ENCODE measurements around the gene CCDC40. TPM values are rescaled to one million over a fixed set of nuclear protein-coding genes. Genes with fewer than 3 reads are reported as not detected.
A peak's percentile ranks its signal among the peaks of the same experiment; 100 is the strongest.

Gene CCDC40
- total and polyA plus RNA-seq, 9 of the 15 experiments (the other 6 are each of a cell fraction or from before 2014, with no cell fraction given): 0.07 to 0.33 TPM; not detected in 7

DNA sequence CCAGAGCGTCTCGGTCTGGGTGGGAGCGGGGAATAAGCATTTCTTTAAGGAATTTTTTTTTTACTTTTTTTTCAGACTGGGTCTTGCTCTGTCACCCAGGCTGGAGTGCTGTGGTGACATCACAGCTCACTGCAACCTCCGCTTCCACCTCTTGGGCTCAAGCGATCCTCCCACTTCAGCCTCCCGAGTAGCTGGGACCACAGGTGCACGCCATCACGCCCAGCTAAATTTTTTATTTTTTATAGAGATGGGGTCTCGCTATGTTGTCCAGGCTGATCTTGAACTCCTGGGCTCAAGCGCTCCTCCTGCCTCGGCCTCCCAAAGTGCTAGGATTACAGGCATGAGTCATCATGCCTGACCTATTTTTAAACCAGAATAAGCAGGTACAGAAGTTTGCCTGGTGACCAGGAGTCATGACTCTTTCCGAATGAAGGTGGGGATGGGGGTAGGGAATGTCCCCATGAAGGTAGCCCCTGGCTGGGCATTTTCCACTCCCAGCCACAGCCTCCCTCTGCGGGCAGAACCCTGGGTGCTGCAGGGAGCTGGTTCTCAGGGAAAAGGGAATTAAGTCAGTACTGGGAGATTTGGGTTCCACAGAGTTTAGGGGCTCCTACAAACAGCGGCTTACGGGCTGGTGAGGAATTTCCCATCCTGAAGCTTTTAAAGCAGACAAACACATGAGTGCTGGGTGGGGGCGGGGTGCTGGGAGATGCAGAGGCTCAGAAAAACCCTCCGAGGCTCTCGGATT, 49.1 kb upstream of the CCDC40 start:
- peak; percentile 72 for TF ChIP-seq ZNF121 (CRISPR knock-in tag; conservative IDR thresholded peaks at IDR 0.05)
- peak; percentile 21; the same call in 1 of the 2 replicates for TF ChIP-seq JUND (IDR thresholded peaks at IDR 0.05; ENCODE audit: borderline replicate concordance, low read depth, low read length)
- TF ChIP-seq JUND (tag; IDR thresholded peaks at IDR 0.05; ENCODE audit: borderline replicate concordance, low read depth, low read length): no peak
- no peak for TF ChIP-seq BRD9 (IDR thresholded peaks at IDR 0.05; ENCODE audit: low read depth, partially characterized antibody)
- TF ChIP-seq, protein P1, sequence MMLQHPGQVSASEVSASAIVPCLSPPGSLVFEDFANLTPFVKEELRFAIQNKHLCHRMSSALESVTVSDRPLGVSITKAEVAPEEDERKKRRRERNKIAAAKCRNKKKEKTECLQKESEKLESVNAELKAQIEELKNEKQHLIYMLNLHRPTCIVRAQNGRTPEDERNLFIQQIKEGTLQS (IDR thresholded peaks at IDR 0.05): peak; percentile 65
- TF ChIP-seq, protein P1 (CRISPR knock-in tag; conservative IDR thresholded peaks at IDR 0.05): no peak
- WGBS (ENCODE audit: insufficient coverage, low coverage, missing lambda C conversion rate): 3% methylated on average over 18 of the region's 18 CpGs
- peaks cover 7% of the 10 kb centered on the region for H4K20me1 ChIP-seq (replicated peaks; ENCODE audit: control insufficient read depth, insufficient read depth, low read length)
- no peak overlapping the region for H3K9ac ChIP-seq (ENCODE audit: insufficient read depth in 1 of 2, low read depth in 2 of 2, low read length in 2 of 2)
- peaks cover 61 to 80% of the 10 kb centered on the region in 2 experiments for H3K27me3 ChIP-seq (ENCODE audit: control insufficient read depth in 2 of 2, insufficient read depth in 2 of 2, low read length in 2 of 2)
- ChIA-PET POLR2A (interaction anchor here (1.1 kb wide), 1 partner anchor 151 kb away, joined by 4 read pairs; no protein-coding TSS in a partner anchor), CTCF (ENCODE audit: low intra/inter-chr PET ratio) (interaction anchor here (0.7 kb wide), 1 partner anchor 732 kb away, joined by 3 read pairs; no protein-coding TSS in a partner anchor)
- H3K79me2 ChIP-seq (ENCODE audit: control insufficient read depth, insufficient read depth, low read length): no peaks in the 10 kb centered on the region
- no TSS peak for BruUV-seq (replicated peaks)
- no peak overlapping the region for H3K4me3 ChIP-seq
- peaks cover under 1 to 26% of the 10 kb centered on the region in 2 experiments; a peak in 4 of 5 replicates for H3K4me1 ChIP-seq (replicated peaks in 1 of 2; ENCODE audit: control insufficient read depth in 2 of 2, insufficient read depth in 2 of 2, low read length in 2 of 2)
- FAIRE-seq (no peak), DNase-seq (ENCODE audit: extremely low read depth in 1 of 4, low spot score in 3 of 4) (no peak), ATAC-seq (no peak)
- intact Hi-C loops (cut with micrococcal nuclease) (no loop called here), in situ Hi-C loops (cut with MboI) (no loop called here)
- no peak overlapping the region for H2AFZ ChIP-seq (ENCODE audit: low read depth, low read length)
- no peaks in the 10 kb centered on the region for H3K9me3 ChIP-seq (replicated peaks; ENCODE audit: control insufficient read depth, insufficient read depth, low read depth, low read length)
- H3K4me2 ChIP-seq (ENCODE audit: insufficient read depth, low read length): no peak overlapping the region
- no peak overlapping the region for H3K27ac ChIP-seq (ENCODE audit: extremely low read depth, low read depth, low read length)
- H3K9me1 ChIP-seq (ENCODE audit: control insufficient read depth, insufficient read depth, low read length): no peaks in the 10 kb centered on the region
- H3K36me3 ChIP-seq (ENCODE audit: control insufficient read depth, insufficient read depth, low read length): no peaks in the 10 kb centered on the region

Data from K562 (cell line).